Measurements from ENCODE around the gene DUSP28.
A peak's percentile ranks its signal among the peaks of the same experiment; 100 is the strongest.

Gene DUSP28

DNA sequence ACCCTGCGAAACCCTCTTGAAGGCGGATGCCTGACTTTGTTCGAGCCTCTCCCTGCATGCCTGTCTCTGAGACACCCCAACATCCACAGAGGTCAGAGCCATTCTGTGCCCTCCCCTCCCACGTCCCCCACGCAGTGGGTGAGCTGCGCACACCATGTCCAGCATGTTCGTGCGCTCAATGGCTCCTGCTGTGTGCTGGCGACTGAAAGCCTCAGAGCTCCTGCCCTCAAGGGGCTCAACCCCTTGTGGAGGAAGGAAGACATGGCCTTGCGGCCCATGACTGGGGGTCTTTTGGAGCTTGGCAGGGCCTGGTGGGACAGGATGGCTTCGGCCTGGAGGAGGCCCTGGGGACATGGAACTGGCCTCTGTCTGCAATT lies 48.1 kb upstream of the DUSP28 start:
- TF ChIP-seq USF1 (IDR thresholded peaks at IDR 0.05), result no peak
- no peak for TF ChIP-seq EGR1 (IDR thresholded peaks at IDR 0.05)
- TF ChIP-seq YY1 (IDR thresholded peaks at IDR 0.05; ENCODE audit: low read depth), result no peak
- no peak for TF ChIP-seq RAD21 (IDR thresholded peaks at IDR 0.05; ENCODE audit: low read depth)
- no peak for TF ChIP-seq ZBTB7A (IDR thresholded peaks at IDR 0.05; ENCODE audit: low read depth)
- TF ChIP-seq, protein P1, sequence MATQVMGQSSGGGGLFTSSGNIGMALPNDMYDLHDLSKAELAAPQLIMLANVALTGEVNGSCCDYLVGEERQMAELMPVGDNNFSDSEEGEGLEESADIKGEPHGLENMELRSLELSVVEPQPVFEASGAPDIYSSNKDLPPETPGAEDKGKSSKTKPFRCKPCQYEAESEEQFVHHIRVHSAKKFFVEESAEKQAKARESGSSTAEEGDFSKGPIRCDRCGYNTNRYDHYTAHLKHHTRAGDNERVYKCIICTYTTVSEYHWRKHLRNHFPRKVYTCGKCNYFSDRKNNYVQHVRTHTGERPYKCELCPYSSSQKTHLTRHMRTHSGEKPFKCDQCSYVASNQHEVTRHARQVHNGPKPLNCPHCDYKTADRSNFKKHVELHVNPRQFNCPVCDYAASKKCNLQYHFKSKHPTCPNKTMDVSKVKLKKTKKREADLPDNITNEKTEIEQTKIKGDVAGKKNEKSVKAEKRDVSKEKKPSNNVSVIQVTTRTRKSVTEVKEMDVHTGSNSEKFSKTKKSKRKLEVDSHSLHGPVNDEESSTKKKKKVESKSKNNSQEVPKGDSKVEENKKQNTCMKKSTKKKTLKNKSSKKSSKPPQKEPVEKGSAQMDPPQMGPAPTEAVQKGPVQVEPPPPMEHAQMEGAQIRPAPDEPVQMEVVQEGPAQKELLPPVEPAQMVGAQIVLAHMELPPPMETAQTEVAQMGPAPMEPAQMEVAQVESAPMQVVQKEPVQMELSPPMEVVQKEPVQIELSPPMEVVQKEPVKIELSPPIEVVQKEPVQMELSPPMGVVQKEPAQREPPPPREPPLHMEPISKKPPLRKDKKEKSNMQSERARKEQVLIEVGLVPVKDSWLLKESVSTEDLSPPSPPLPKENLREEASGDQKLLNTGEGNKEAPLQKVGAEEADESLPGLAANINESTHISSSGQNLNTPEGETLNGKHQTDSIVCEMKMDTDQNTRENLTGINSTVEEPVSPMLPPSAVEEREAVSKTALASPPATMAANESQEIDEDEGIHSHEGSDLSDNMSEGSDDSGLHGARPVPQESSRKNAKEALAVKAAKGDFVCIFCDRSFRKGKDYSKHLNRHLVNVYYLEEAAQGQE (IDR thresholded peaks at IDR 0.05; ENCODE audit: low read depth), result no peak
- no peak for TF ChIP-seq EP300 (IDR thresholded peaks at IDR 0.05; ENCODE audit: borderline replicate concordance)
- TF ChIP-seq TCF12 (IDR thresholded peaks at IDR 0.05; ENCODE audit: low read depth), result no peak
- no peak for TF ChIP-seq CEBPB (IDR thresholded peaks at IDR 0.05)
- TF ChIP-seq TAF1 (IDR thresholded peaks at IDR 0.05; ENCODE audit: low read depth), result no peak
- TF ChIP-seq FOXM1 (IDR thresholded peaks at IDR 0.05; ENCODE audit: borderline replicate concordance, low read depth), result no peak
- no peak for TF ChIP-seq CREB1 (IDR thresholded peaks at IDR 0.05; ENCODE audit: low read depth)
- no peak for TF ChIP-seq NFIC (IDR thresholded peaks at IDR 0.05)
- no peak for TF ChIP-seq MAX (IDR thresholded peaks at IDR 0.05)
- TF ChIP-seq TEAD4 (IDR thresholded peaks at IDR 0.05), result no peak

- TF ChIP-seq TAF1 (IDR thresholded peaks at IDR 0.05; ENCODE audit: low read depth) (no peak), TEAD4 (IDR thresholded peaks at IDR 0.05) (no peak), EGR1 (IDR thresholded peaks at IDR 0.05) (no peak), CREB1 (IDR thresholded peaks at IDR 0.05; ENCODE audit: low read depth) (no peak), MAX (IDR thresholded peaks at IDR 0.05) (no peak), FOXM1 (IDR thresholded peaks at IDR 0.05; ENCODE audit: borderline replicate concordance, low read depth) (no peak), NFIC (IDR thresholded peaks at IDR 0.05) (no peak), USF1 (IDR thresholded peaks at IDR 0.05) (no peak), RAD21 (IDR thresholded peaks at IDR 0.05; ENCODE audit: low read depth) (no peak), CEBPB (IDR thresholded peaks at IDR 0.05) (no peak), ZBTB7A (IDR thresholded peaks at IDR 0.05; ENCODE audit: low read depth) (no peak), TCF12 (IDR thresholded peaks at IDR 0.05; ENCODE audit: low read depth) (no peak), YY1 (IDR thresholded peaks at IDR 0.05; ENCODE audit: low read depth) (no peak), EP300 (IDR thresholded peaks at IDR 0.05; ENCODE audit: borderline replicate concordance) (no peak)
- TF ChIP-seq, protein P1 (IDR thresholded peaks at IDR 0.05; ENCODE audit: low read depth), result no peak
Observed at GRCh38 chr2:240512666-240513535, 47.3 kb upstream of the DUSP28 start.

DNA sequence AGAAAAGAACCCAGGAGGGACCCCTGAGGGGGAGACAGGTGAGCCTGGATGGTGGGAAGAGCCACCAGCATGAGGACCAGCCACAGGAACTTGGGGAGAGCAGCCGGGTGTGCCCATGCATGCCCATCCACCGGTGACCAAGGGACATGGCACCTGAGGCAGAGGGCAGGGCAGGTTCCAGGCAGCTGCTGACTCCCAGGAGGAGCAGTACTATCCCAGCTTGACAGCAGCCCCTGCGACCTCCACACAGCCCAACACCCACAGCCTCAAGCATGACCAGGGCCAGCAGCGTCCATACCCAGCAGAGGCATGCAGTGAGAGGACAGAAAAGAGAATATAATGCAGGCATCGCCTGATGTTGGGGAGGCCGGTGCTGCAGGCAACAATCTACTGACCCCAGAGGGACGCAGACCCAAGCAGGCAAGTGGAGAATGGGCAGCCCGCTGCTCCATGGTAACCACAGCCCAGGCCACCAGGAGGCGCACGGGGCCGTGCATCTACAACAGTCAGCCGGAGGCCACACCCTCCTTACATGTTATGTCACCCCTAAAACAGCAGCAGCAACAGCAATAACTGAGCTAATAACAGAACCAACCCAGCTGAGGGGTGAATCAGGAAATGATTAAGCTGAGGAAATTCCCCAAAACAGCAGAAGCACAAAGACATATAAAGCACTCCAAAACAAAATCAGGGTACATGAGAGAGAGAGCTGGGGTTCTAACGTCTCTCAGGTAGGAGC lies 46.4 kb upstream of the DUSP28 start:
- TF ChIP-seq RAD21 (IDR thresholded peaks at IDR 0.05; ENCODE audit: low read depth), result peak; percentile 89
- no peak for TF ChIP-seq FOXM1 (IDR thresholded peaks at IDR 0.05; ENCODE audit: borderline replicate concordance, low read depth)

- TF ChIP-seq FOXM1 (IDR thresholded peaks at IDR 0.05; ENCODE audit: borderline replicate concordance, low read depth) (no peak), CREB1 (IDR thresholded peaks at IDR 0.05; ENCODE audit: low read depth) (no peak), NFIC (IDR thresholded peaks at IDR 0.05) (no peak), YY1 (IDR thresholded peaks at IDR 0.05; ENCODE audit: low read depth) (no peak), MAX (IDR thresholded peaks at IDR 0.05) (no peak), EP300 (IDR thresholded peaks at IDR 0.05; ENCODE audit: borderline replicate concordance) (no peak), USF1 (IDR thresholded peaks at IDR 0.05) (no peak), TCF12 (IDR thresholded peaks at IDR 0.05; ENCODE audit: low read depth) (no peak), EGR1 (IDR thresholded peaks at IDR 0.05) (no peak), RAD21 (IDR thresholded peaks at IDR 0.05; ENCODE audit: low read depth) (no peak), CEBPB (IDR thresholded peaks at IDR 0.05) (no peak), TEAD4 (IDR thresholded peaks at IDR 0.05) (no peak), TAF1 (IDR thresholded peaks at IDR 0.05; ENCODE audit: low read depth) (no peak), ZBTB7A (IDR thresholded peaks at IDR 0.05; ENCODE audit: low read depth) (no peak)
- TF ChIP-seq, protein P1 (IDR thresholded peaks at IDR 0.05; ENCODE audit: low read depth), result no peak
Observed at GRCh38 chr2:240514631-240515030, 45.5 kb upstream of the DUSP28 start.
